ENCODE measurements around the gene SLC26A9. TPM values are rescaled to one million over a fixed set of nuclear protein-coding genes. Genes with fewer than 3 reads are reported as not detected.

The SLC26A9 gene
- total and polyA plus RNA-seq, 9 of the 15 experiments (the other 6 are each of a cell fraction or from before 2014, with no cell fraction given), result 0.03 TPM; not detected in 8

DNA sequence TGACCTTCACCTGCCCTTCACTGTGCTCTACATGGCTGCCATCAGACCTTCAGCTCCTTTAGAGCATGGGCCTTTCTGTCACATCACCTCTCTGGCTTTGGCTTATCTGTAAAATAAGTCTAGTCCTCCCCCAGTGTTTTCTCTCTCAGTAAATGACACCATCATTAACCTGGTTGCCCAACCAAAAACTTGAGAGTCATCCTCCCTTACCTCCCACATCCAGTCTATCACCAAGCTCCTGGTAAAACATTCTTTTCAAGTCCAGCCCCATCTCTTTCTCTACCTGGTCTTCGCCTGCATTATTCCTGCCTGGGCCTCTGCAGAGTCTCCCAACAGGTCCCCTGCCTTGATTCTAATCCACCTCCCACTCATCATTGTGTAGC lies 13.1 kb downstream of the SLC26A9 start:
- Histone ChIP-seq H3K9me3 (replicated peaks; ENCODE audit: control insufficient read depth, insufficient read depth, low read depth, low read length) (no peaks in the 10 kb centered on the region), H4K20me1 (replicated peaks; ENCODE audit: control insufficient read depth, insufficient read depth, low read length) (peaks cover 5% of the 10 kb centered on the region; the same call in 1 of the 2 replicates), H3K27me3 (ENCODE audit: control insufficient read depth in 2 of 2, insufficient read depth in 2 of 2, low read length in 2 of 2) (peaks cover 46 to 87% of the 10 kb centered on the region in 2 experiments), H3K9me1 (ENCODE audit: control insufficient read depth, insufficient read depth, low read length) (peaks cover 5% of the 10 kb centered on the region), H3K4me1 (replicated peaks in 1 of 2; ENCODE audit: control insufficient read depth in 2 of 2, insufficient read depth in 2 of 2, low read length in 2 of 2) (peaks cover 4 to 17% of the 10 kb centered on the region in 2 experiments; a peak in 3 of 5 replicates), H3K36me3 (ENCODE audit: control insufficient read depth, insufficient read depth, low read length) (no peaks in the 10 kb centered on the region), H3K27ac (ENCODE audit: extremely low read depth, low read depth, low read length) (no peak overlapping the region), H3K4me3 (no peak overlapping the region), H2AFZ (ENCODE audit: low read depth, low read length) (no peak overlapping the region), H3K9ac (ENCODE audit: insufficient read depth in 1 of 2, low read depth in 2 of 2, low read length in 2 of 2) (no peak overlapping the region), H3K4me2 (ENCODE audit: insufficient read depth, low read length) (peak overlapping the region; percentile 33; the same call in 1 of the 2 replicates), H3K79me2 (ENCODE audit: control insufficient read depth, insufficient read depth, low read length) (no peaks in the 10 kb centered on the region)
- POLR2A ChIA-PET, result interaction anchor here (0.6 kb wide), 1 partner anchor 882 kb away, joined by 4 read pairs; no protein-coding TSS in a partner anchor
- 8% methylated on average over 1 of the region's 1 CpG for WGBS (ENCODE audit: insufficient coverage, low coverage, missing lambda C conversion rate)
- in situ Hi-C loops (cut with MboI) (no loop called here), intact Hi-C loops (cut with micrococcal nuclease) (no loop called here)
- ATAC-seq (peak; percentile 44; the same call in 2 of the 3 replicates), FAIRE-seq (no peak), DNase-seq (ENCODE audit: extremely low read depth in 1 of 4, low spot score in 3 of 4) (peak in 2 of 4 experiments; percentile 21 to 40)
- CTCF ChIA-PET (ENCODE audit: low intra/inter-chr PET ratio), result no interaction called here
- BruUV-seq (replicated peaks), result no TSS peak
- TF ChIP-seq ZNF282 (CRISPR knock-in tag; IDR thresholded peaks at IDR 0.05), result no peak
- TF ChIP-seq ZBTB26 (CRISPR knock-in tag; IDR thresholded peaks at IDR 0.05), result no peak
- no peak for TF ChIP-seq ZNF551 (CRISPR knock-in tag; IDR thresholded peaks at IDR 0.05)
- TF ChIP-seq MAFG (tag; conservative IDR thresholded peaks at IDR 0.05), result peak; percentile 56
- TF ChIP-seq, protein P1, sequence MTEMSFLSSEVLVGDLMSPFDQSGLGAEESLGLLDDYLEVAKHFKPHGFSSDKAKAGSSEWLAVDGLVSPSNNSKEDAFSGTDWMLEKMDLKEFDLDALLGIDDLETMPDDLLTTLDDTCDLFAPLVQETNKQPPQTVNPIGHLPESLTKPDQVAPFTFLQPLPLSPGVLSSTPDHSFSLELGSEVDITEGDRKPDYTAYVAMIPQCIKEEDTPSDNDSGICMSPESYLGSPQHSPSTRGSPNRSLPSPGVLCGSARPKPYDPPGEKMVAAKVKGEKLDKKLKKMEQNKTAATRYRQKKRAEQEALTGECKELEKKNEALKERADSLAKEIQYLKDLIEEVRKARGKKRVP (CRISPR knock-in tag; IDR thresholded peaks at IDR 0.05), result no peak
- TF ChIP-seq SMARCC2 (IDR thresholded peaks at IDR 0.05; ENCODE audit: low read depth), result no peak
- TF ChIP-seq, protein P2, sequence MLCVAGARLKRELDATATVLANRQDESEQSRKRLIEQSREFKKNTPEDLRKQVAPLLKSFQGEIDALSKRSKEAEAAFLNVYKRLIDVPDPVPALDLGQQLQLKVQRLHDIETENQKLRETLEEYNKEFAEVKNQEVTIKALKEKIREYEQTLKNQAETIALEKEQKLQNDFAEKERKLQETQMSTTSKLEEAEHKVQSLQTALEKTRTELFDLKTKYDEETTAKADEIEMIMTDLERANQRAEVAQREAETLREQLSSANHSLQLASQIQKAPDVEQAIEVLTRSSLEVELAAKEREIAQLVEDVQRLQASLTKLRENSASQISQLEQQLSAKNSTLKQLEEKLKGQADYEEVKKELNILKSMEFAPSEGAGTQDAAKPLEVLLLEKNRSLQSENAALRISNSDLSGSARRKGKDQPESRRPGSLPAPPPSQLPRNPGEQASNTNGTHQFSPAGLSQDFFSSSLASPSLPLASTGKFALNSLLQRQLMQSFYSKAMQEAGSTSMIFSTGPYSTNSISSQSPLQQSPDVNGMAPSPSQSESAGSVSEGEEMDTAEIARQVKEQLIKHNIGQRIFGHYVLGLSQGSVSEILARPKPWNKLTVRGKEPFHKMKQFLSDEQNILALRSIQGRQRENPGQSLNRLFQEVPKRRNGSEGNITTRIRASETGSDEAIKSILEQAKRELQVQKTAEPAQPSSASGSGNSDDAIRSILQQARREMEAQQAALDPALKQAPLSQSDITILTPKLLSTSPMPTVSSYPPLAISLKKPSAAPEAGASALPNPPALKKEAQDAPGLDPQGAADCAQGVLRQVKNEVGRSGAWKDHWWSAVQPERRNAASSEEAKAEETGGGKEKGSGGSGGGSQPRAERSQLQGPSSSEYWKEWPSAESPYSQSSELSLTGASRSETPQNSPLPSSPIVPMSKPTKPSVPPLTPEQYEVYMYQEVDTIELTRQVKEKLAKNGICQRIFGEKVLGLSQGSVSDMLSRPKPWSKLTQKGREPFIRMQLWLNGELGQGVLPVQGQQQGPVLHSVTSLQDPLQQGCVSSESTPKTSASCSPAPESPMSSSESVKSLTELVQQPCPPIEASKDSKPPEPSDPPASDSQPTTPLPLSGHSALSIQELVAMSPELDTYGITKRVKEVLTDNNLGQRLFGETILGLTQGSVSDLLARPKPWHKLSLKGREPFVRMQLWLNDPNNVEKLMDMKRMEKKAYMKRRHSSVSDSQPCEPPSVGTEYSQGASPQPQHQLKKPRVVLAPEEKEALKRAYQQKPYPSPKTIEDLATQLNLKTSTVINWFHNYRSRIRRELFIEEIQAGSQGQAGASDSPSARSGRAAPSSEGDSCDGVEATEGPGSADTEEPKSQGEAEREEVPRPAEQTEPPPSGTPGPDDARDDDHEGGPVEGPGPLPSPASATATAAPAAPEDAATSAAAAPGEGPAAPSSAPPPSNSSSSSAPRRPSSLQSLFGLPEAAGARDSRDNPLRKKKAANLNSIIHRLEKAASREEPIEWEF (CRISPR knock-in tag; IDR thresholded peaks at IDR 0.05), result no peak
- TF ChIP-seq ZNF316 (IDR thresholded peaks at IDR 0.05), result peak; percentile 33; the same call in 1 of the 2 replicates
- no peak for TF ChIP-seq ELF2 (CRISPR knock-in tag; IDR thresholded peaks at IDR 0.05)
- TF ChIP-seq, protein P3, sequence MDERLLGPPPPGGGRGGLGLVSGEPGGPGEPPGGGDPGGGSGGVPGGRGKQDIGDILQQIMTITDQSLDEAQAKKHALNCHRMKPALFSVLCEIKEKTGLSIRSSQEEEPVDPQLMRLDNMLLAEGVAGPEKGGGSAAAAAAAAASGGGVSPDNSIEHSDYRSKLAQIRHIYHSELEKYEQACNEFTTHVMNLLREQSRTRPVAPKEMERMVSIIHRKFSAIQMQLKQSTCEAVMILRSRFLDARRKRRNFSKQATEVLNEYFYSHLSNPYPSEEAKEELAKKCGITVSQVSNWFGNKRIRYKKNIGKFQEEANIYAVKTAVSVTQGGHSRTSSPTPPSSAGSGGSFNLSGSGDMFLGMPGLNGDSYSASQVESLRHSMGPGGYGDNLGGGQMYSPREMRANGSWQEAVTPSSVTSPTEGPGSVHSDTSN (CRISPR knock-in tag; IDR thresholded peaks at IDR 0.05; ENCODE audit: low read depth), result no peak
- TF ChIP-seq, protein P3 (tag; conservative IDR thresholded peaks at IDR 0.05; ENCODE audit: low read depth), result 0 out of 2 replicates have a peak, but pooled peaks have one; percentile 14
- no peak for TF ChIP-seq BACH1 (tag; IDR thresholded peaks at IDR 0.05)
